Ovary (tissue), 3 donors: ENCODE results near the gene GRAMD1B.

Experiments
- POLR2A ChIP-seq: fragments of 450-650 bp; IDR thresholded peaks from one replicate; pipeline ENCODE4 v1.6.1; 2017; ENCODE audit warnings: antibody characterized with exemption, mild to moderate bottlenecking, moderate library complexity
- TF ChIP-seq, protein P1 (sequence below), 3 donors: fragments of 450-650 bp in 2 of 3; fragments of 200-600 bp in 1 of 3; IDR thresholded peaks; one replicate each; pipeline versions ENCODE4 v1.5.1 to v1.8.0; 2016 to 2022; ENCODE audit warnings: antibody characterized with exemption in 3 of 3, mild to moderate bottlenecking in 1 of 3
- donor health status: DM: no; HTN: no; CAD: no.

DNA sequence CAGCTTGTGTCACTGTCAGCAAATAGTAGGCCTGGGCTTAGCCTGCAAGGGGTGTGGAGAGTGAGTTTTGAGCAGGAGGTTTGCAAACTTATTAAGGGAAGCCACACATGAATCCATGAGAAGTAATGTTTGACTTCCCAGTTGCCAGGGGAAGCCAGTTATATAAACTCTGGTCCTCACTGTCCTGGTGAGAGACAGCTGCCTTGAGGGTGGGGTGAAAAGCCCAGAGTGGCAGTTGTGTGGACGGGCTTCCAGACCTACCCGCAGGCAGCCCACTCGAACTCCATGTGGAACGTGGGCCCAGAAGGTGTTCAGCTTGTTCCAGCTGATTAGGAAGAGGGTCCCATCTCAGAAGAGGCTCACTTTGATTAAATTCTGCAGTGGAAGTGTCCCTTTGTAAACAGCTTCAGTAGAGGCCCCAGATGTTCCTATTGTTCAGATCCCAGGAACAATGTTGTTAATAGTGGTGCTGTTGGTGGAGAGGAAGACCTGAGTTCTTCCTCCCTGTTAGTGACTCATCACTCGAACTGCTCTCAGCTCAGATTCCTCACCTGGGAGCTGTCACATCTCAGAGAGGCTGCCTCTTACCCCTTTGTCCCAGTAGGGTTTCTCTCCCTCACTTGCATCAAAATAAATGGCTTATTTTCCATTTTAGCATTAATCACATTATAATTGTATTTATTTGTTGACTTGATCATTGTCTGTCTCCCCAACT lies 63.4 kb downstream of the GRAMD1B start:
- TF ChIP-seq, protein P1, sequence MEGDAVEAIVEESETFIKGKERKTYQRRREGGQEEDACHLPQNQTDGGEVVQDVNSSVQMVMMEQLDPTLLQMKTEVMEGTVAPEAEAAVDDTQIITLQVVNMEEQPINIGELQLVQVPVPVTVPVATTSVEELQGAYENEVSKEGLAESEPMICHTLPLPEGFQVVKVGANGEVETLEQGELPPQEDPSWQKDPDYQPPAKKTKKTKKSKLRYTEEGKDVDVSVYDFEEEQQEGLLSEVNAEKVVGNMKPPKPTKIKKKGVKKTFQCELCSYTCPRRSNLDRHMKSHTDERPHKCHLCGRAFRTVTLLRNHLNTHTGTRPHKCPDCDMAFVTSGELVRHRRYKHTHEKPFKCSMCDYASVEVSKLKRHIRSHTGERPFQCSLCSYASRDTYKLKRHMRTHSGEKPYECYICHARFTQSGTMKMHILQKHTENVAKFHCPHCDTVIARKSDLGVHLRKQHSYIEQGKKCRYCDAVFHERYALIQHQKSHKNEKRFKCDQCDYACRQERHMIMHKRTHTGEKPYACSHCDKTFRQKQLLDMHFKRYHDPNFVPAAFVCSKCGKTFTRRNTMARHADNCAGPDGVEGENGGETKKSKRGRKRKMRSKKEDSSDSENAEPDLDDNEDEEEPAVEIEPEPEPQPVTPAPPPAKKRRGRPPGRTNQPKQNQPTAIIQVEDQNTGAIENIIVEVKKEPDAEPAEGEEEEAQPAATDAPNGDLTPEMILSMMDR (IDR thresholded peaks at IDR 0.05) = no peak
- TF ChIP-seq POLR2A = no peak
